ENCODE data around the gene LIPT1.
"Not testable (repeated sequence)": the region's sequence is repeated elsewhere in the genome, so short reads cannot be mapped to it uniquely, and the experiment has no call there.

Gene LIPT1

GRCh38 chr2:99180755-99181623 is 26.2 kb downstream of the LIPT1 start, which contains the start of the genes MITD1 and MRPL30:
Gene MITD1, minus strand, starts transcription at chr2:99181058. Its CDS starts 77 bp downstream, at chr2:99180981.
Gene MRPL30, plus strand, starts transcription at chr2:99181184. Its CDS starts 5,020 bp downstream, at chr2:99186204.
- DNase-seq (ENCODE audit: low spot score): peak; percentile 90

DNA sequence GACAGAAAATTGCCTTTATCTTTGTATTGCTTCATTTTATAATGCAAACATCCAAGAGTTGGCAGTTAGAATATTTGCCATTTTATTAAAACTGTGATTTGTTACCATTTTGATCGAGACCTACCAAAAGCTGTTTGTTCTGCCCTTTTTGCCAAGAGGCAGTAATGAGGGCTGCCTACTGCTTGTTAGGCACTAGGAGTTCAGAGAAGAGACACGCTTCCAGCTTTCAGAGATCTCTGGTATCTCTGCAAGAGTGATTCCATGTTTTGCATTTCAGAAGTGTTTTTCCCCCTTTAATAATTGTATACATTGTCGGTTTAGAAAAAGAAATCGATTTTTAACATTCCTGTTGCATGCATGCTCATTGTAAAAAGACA is 26.8 kb downstream of the LIPT1 start:
- no peak for DNase-seq (ENCODE audit: low spot score)

- DNase-seq (ENCODE audit: low spot score): no peak
These were observed 28.3 kb downstream of the LIPT1 start for GRCh38 chr2:99183025-99183424.

- DNase-seq (ENCODE audit: low spot score): no peak
These were observed 30.0 kb downstream of the LIPT1 start for GRCh38 chr2:99184811-99185210.

GRCh38 chr2:99187011-99187410 is 32.2 kb downstream of the LIPT1 start:
- no peak for DNase-seq (ENCODE audit: low spot score)

DNA sequence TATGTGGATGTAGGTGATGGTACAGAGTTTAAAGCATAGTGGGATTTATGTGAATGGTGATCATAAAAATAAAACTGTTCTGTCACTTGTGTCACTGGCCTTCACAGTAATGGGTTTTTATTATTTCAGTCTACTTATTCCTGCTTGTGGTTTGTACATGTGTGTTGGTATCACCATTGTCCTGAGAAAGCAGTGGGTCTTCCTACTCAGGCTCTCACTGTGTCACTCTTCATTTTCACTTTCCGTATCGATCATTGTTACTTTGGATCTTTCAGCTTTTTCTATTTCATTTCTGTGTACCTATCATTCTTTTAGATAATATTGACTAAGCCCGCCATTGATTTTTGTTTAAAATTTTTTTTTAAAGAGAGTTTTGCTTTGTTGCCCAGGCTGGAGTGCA is 33.6 kb downstream of the LIPT1 start:
- DNase-seq (ENCODE audit: low spot score): no peak

DNA sequence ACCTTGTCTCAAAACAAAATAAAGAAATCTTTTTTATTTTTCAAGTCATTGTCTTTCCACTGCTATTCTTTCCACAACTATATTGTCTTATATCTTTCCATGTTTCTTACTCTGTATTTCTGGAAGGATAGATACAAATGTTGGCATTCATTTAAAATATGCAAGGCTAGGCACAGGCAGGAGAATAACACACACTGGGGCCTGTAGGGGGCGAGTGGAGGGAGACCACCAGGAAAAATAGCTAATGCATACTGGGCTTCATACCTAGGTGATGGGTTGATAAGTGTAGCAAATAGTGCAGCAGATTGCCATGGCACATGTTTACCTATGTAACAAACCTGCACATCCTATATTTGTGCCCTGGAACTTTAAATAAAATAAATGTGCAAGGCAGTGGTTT is 35.8 kb downstream of the LIPT1 start:
- DNase-seq (ENCODE audit: low spot score): no peak

GRCh38 chr2:99192364-99192763 is 37.6 kb downstream of the LIPT1 start:
- DNase-seq (ENCODE audit: low spot score): not testable (repeated sequence)

DNA sequence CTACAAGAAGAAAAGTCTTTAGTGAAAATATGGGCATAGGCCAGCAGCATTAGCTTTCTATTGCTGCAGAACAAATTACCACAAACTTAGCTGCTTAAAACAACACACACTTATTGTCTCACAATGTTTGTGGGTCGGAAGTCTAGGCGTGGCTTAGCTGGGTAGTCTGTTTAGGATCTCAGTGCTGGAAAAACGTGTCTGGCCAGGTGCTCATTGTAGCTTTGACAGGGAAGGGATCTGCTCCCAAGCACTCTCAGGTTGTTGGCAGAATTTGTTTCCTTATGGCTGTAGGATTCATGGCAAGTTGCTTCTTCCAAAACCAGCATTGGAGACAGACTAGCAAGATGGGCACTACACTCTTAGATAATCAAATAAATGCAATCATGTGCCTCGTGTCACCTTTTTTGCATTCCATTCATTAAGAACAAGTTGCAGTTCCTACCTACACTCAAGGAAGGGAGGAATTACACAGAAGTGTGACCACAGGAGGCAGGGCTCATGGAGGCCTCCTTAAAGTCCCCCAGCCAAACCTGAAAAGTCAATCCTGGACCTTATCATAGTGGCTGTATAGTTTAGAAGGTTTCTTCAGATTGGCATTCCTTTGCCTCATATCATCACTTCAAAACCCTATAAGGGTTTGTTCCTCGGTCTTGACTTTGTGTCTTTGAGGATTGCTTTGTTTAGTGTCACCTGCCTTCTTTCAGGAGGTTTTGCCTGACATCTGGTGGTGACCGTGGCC is 43.5 kb downstream of the LIPT1 start:
- no peak for DNase-seq (ENCODE audit: low spot score)

DNA sequence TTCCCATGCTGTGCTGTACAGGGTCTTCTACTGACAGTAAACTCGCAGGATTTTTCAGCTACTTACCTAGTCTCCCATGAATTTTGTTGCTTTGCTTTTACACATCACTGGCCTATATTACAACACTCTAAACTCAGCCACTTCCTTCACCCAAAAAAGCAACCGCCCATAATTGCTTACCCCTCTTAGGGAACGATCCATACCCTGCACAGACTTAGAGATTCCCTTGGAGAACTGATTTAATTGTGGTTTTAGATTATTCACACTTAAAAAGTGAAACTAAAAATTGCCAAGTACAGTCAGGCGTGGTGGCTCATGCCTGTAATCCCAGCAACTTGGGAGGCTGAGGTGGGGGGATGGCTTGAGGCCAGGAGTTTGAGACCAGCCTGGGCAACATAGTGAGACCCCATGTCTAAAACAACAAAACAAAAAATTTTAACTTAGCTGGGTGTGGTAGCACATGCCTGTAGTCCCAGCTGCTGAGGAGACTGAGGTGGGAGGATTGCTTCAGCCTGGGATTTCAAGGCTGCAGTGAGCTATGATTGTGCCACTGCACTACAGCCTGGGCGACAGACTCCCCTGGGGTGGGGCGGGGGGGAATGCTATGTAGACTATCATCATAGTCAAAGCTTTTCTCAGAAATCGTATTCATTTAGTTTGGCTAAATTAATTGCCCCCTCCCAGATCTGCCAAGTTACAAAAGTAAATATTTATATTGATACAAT is 45.5 kb downstream of the LIPT1 start:
- no peak for DNase-seq (ENCODE audit: low spot score)

DNA sequence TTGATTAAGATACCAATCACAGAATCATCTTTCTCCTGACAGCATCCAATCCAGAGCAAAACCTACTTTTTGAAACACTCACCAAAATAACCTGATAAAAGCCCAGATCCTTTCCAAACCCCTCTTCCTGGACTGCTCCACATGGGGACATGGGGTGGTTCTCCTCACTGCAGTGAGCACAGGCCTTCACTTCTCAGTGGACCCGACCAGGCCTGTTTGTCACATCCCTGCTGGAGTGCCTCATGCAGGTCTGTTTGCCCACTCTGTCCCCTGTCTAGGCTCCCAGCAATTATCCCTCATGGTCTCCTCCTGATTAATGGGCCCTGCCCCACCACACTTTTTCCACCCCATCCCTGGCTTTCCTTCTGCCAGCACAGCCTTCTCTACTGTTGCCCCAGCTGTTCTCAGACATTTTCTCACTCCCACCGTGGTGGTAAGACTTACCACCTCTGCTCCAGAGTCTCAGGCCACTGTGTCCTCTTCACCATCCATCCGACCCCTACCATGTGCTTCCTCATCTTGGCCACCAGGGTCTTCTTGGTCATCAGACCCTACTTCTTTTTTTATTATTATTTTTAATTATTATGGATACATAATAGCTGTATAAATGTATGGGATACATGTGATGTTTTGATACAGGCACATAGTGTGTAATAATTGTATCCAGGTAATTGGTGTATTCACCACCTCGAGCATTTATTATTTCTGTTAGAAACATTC is 47.4 kb downstream of the LIPT1 start:
- no peak for DNase-seq (ENCODE audit: low spot score)

- no peak for DNase-seq (ENCODE audit: low spot score)
These were observed 50.7 kb downstream of the LIPT1 start for GRCh38 chr2:99205491-99205890.
